ENCODE data around the gene EPC1. TPM values are rescaled to one million over a fixed set of nuclear protein-coding genes. Genes with fewer than 3 reads are reported as not detected.

Gene EPC1
- total RNA-seq, 2 experiments from 2014 or later: 40.9 to 48.8 TPM

- no peaks in the 10 kb centered on the region for H3K79me2 ChIP-seq (ENCODE audit: insufficient read depth, low read depth, low read length)
- H3K9me3 ChIP-seq (ENCODE audit: low read length): no peaks in the 10 kb centered on the region
- DNase-seq (ENCODE audit: low spot score): no peak
- no peaks in the 10 kb centered on the region for H3K36me3 ChIP-seq (ENCODE audit: insufficient read depth, low read length)
- no peak for TF ChIP-seq EZH2phosphoT487 (IDR thresholded peaks at IDR 0.05; ENCODE audit: borderline replicate concordance, low read depth, low read length)
- TF ChIP-seq, protein P1, sequence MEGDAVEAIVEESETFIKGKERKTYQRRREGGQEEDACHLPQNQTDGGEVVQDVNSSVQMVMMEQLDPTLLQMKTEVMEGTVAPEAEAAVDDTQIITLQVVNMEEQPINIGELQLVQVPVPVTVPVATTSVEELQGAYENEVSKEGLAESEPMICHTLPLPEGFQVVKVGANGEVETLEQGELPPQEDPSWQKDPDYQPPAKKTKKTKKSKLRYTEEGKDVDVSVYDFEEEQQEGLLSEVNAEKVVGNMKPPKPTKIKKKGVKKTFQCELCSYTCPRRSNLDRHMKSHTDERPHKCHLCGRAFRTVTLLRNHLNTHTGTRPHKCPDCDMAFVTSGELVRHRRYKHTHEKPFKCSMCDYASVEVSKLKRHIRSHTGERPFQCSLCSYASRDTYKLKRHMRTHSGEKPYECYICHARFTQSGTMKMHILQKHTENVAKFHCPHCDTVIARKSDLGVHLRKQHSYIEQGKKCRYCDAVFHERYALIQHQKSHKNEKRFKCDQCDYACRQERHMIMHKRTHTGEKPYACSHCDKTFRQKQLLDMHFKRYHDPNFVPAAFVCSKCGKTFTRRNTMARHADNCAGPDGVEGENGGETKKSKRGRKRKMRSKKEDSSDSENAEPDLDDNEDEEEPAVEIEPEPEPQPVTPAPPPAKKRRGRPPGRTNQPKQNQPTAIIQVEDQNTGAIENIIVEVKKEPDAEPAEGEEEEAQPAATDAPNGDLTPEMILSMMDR (conservative IDR thresholded peaks at IDR 0.05; ENCODE audit: low read length): no peak
- no peak overlapping the region for H3K4me3 ChIP-seq (ENCODE audit: low read depth, low read length, poor library complexity, severe bottlenecking)
- peaks cover 15% of the 10 kb centered on the region for H3K4me1 ChIP-seq (ENCODE audit: insufficient read depth, low read length, poor library complexity, severe bottlenecking)
- intact Hi-C loops (cut with micrococcal nuclease; ENCODE audit: unreplicated experiment): no loop called here
- CTCF ChIA-PET (ENCODE audit: unreplicated experiment): no interaction called here
- no TSS peak for BruUV-seq (replicated peaks)
- H3K9me2 ChIP-seq (ENCODE audit: insufficient read depth, low read length): no peaks in the 10 kb centered on the region
- no peaks in the 10 kb centered on the region for H4K20me1 ChIP-seq (ENCODE audit: insufficient read depth, low read length)
- POLR2A ChIA-PET: interaction anchor here (0.5 to 1.1 kb wide), 3 partner anchors 22 to 98 kb away, joined by 3 to 6 read pairs (median 3); no protein-coding TSS in a partner anchor
- H2AFZ ChIP-seq (ENCODE audit: low read length): no peak overlapping the region
- no peak overlapping the region for H3K4me2 ChIP-seq (ENCODE audit: low read length)
- H3K27ac ChIP-seq (ENCODE audit: low read depth, low read length, poor library complexity, severe bottlenecking): no peak overlapping the region
Measured at GRCh38 chr10:32246685-32247084, 100.3 kb downstream of the EPC1 start.

DNA sequence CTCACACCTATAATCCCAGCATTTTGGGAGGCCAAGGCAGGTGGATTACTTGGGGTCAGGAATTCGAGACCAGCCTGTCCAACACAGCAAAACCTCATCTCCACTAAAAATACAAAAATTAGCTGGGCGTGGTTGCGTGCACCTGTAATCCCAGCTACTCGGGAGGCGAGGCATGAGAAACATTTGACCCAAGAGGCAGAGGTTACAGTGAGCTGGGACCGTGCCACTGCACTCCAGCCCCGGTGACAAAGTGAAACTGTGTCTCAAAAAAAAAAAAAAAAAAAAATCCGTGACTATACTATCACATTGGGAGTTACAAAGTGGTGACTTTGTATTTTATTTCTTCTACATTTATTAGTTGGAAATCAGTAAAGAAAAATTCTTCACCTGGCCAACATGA, 101.2 kb downstream of the EPC1 start:
- Histone ChIP-seq H2AFZ (ENCODE audit: low read length) (no peak overlapping the region), H3K79me2 (ENCODE audit: insufficient read depth, low read depth, low read length) (no peaks in the 10 kb centered on the region), H3K9me3 (ENCODE audit: low read length) (no peaks in the 10 kb centered on the region), H3K36me3 (ENCODE audit: insufficient read depth, low read length) (no peaks in the 10 kb centered on the region), H3K4me3 (ENCODE audit: low read depth, low read length, poor library complexity, severe bottlenecking) (no peak overlapping the region), H3K4me2 (ENCODE audit: low read length) (no peak overlapping the region), H4K20me1 (ENCODE audit: insufficient read depth, low read length) (no peaks in the 10 kb centered on the region), H3K9me2 (ENCODE audit: insufficient read depth, low read length) (no peaks in the 10 kb centered on the region), H3K27ac (ENCODE audit: low read depth, low read length, poor library complexity, severe bottlenecking) (no peak overlapping the region), H3K4me1 (ENCODE audit: insufficient read depth, low read length, poor library complexity, severe bottlenecking) (peaks cover 5% of the 10 kb centered on the region)
- TF ChIP-seq, protein P1 (conservative IDR thresholded peaks at IDR 0.05; ENCODE audit: low read length): no peak
- no peak for TF ChIP-seq EZH2phosphoT487 (IDR thresholded peaks at IDR 0.05; ENCODE audit: borderline replicate concordance, low read depth, low read length)
- CTCF ChIA-PET (ENCODE audit: unreplicated experiment): no interaction called here
- BruUV-seq (replicated peaks): no TSS peak
- POLR2A ChIA-PET: interaction anchor here (0.6 to 1.1 kb wide), 3 partner anchors 13 to 339 kb away, joined by 3 to 5 read pairs (median 4); no protein-coding TSS in a partner anchor
- DNase-seq (ENCODE audit: low spot score): no peak
- intact Hi-C loops (cut with micrococcal nuclease; ENCODE audit: unreplicated experiment): no loop called here

GRCh38 chr10:32244421-32245207, 102.3 kb downstream of the EPC1 start:
- H3K9me2 ChIP-seq (ENCODE audit: insufficient read depth, low read length): no peaks in the 10 kb centered on the region
- no peak for DNase-seq (ENCODE audit: low spot score)
- H4K20me1 ChIP-seq (ENCODE audit: insufficient read depth, low read length): no peaks in the 10 kb centered on the region
- POLR2A ChIA-PET: interaction anchor here (0.6 kb wide), 1 partner anchor 23 kb away, joined by 7 read pairs; no protein-coding TSS in a partner anchor
- H3K27ac ChIP-seq (ENCODE audit: low read depth, low read length, poor library complexity, severe bottlenecking): no peak overlapping the region
- H3K4me1 ChIP-seq (ENCODE audit: insufficient read depth, low read length, poor library complexity, severe bottlenecking): no peaks in the 10 kb centered on the region
- CTCF ChIA-PET (ENCODE audit: unreplicated experiment): interaction anchor here (1.7 kb wide), 1 partner anchor 11 kb away, joined by 3 read pairs; no protein-coding TSS in a partner anchor
- no peak overlapping the region for H2AFZ ChIP-seq (ENCODE audit: low read length)
- H3K4me2 ChIP-seq (ENCODE audit: low read length): no peak overlapping the region
- TF ChIP-seq EZH2phosphoT487 (IDR thresholded peaks at IDR 0.05; ENCODE audit: borderline replicate concordance, low read depth, low read length): no peak
- TF ChIP-seq, protein P1 (conservative IDR thresholded peaks at IDR 0.05; ENCODE audit: low read length): no peak
- no peaks in the 10 kb centered on the region for H3K9me3 ChIP-seq (ENCODE audit: low read length)
- no TSS peak for BruUV-seq (replicated peaks)
- no peak overlapping the region for H3K4me3 ChIP-seq (ENCODE audit: low read depth, low read length, poor library complexity, severe bottlenecking)
- no peaks in the 10 kb centered on the region for H3K36me3 ChIP-seq (ENCODE audit: insufficient read depth, low read length)
- no peaks in the 10 kb centered on the region for H3K79me2 ChIP-seq (ENCODE audit: insufficient read depth, low read depth, low read length)
- intact Hi-C loops (cut with micrococcal nuclease; ENCODE audit: unreplicated experiment): no loop called here

Data from OCI-LY7 (cell line).